ENCODE data around the gene MSANTD7. TPM values are rescaled to one million over a fixed set of nuclear protein-coding genes. Genes with fewer than 3 reads are reported as not detected.

The MSANTD7 gene
- total RNA-seq, 1 donor = 22.4 TPM

GRCh38 chr10:14879124-14879927 is 41.2 kb downstream of the MSANTD7 start:
- Histone ChIP-seq H2AFZ (ENCODE audit: low read length) (peak overlapping the region; percentile 85), H3K9me3 (ENCODE audit: low read depth, low read length) (no peaks in the 10 kb centered on the region), H3K79me2 (ENCODE audit: insufficient read depth, low read length) (peaks cover 66% of the 10 kb centered on the region), H3K36me3 (ENCODE audit: insufficient read depth, low read length) (no peaks in the 10 kb centered on the region), H3K4me1 (ENCODE audit: insufficient read depth, low read length) (peaks cover 16% of the 10 kb centered on the region), H3K27me3 (ENCODE audit: insufficient read depth, low read length) (no peaks in the 10 kb centered on the region), H3K4me2 (ENCODE audit: insufficient read depth, low read length) (peak overlapping the region; percentile 84), H4K20me1 (ENCODE audit: insufficient read depth, low read length) (no peaks in the 10 kb centered on the region), H3K4me3 (ENCODE audit: insufficient read depth, low read length) (peak overlapping the region; percentile 93), H3K27ac (ENCODE audit: low read depth, low read length) (peak overlapping the region; percentile 42)
- TF ChIP-seq CTCF (IDR thresholded peaks at IDR 0.05; ENCODE audit: extremely low read depth, low read depth, low read length) = no peak
- DNase-seq (ENCODE audit: insufficient read length, low spot score, missing footprints) = peak; percentile 85

- Histone ChIP-seq H3K9me3 (ENCODE audit: low read depth, low read length) (no peaks in the 10 kb centered on the region), H3K4me2 (ENCODE audit: insufficient read depth, low read length) (peak overlapping the region; percentile 84), H3K79me2 (ENCODE audit: insufficient read depth, low read length) (peaks cover 72% of the 10 kb centered on the region), H4K20me1 (ENCODE audit: insufficient read depth, low read length) (no peaks in the 10 kb centered on the region), H3K4me3 (ENCODE audit: insufficient read depth, low read length) (peak overlapping the region; percentile 93), H2AFZ (ENCODE audit: low read length) (peak overlapping the region; percentile 33), H3K36me3 (ENCODE audit: insufficient read depth, low read length) (no peaks in the 10 kb centered on the region), H3K27ac (ENCODE audit: low read depth, low read length) (no peak overlapping the region), H3K27me3 (ENCODE audit: insufficient read depth, low read length) (no peaks in the 10 kb centered on the region), H3K4me1 (ENCODE audit: insufficient read depth, low read length) (peaks cover 16% of the 10 kb centered on the region)
- DNase-seq (ENCODE audit: insufficient read length, low spot score, missing footprints) = peak; percentile 32
- TF ChIP-seq CTCF (IDR thresholded peaks at IDR 0.05; ENCODE audit: extremely low read depth, low read depth, low read length) = no peak
These were observed 41.8 kb downstream of the MSANTD7 start for GRCh38 chr10:14879928-14880193.

GRCh38 chr10:14880229-14880628 is 42.1 kb downstream of the MSANTD7 start:
- TF ChIP-seq CTCF (IDR thresholded peaks at IDR 0.05; ENCODE audit: extremely low read depth, low read depth, low read length) = no peak
- DNase-seq (ENCODE audit: insufficient read length, low spot score, missing footprints) = peak; percentile 56
- Histone ChIP-seq H3K4me1 (ENCODE audit: insufficient read depth, low read length) (peaks cover 16% of the 10 kb centered on the region), H3K79me2 (ENCODE audit: insufficient read depth, low read length) (peaks cover 75% of the 10 kb centered on the region), H3K4me3 (ENCODE audit: insufficient read depth, low read length) (peak overlapping the region; percentile 93), H4K20me1 (ENCODE audit: insufficient read depth, low read length) (no peaks in the 10 kb centered on the region), H3K27me3 (ENCODE audit: insufficient read depth, low read length) (no peaks in the 10 kb centered on the region), H2AFZ (ENCODE audit: low read length) (peak overlapping the region; percentile 33), H3K9me3 (ENCODE audit: low read depth, low read length) (no peaks in the 10 kb centered on the region), H3K36me3 (ENCODE audit: insufficient read depth, low read length) (no peaks in the 10 kb centered on the region), H3K4me2 (ENCODE audit: insufficient read depth, low read length) (peak overlapping the region; percentile 84), H3K27ac (ENCODE audit: low read depth, low read length) (no peak overlapping the region)

- Histone ChIP-seq H4K20me1 (ENCODE audit: insufficient read depth, low read length) (no peaks in the 10 kb centered on the region), H3K79me2 (ENCODE audit: insufficient read depth, low read length) (peaks cover 81% of the 10 kb centered on the region), H3K4me1 (ENCODE audit: insufficient read depth, low read length) (peaks cover 9% of the 10 kb centered on the region), H3K4me3 (ENCODE audit: insufficient read depth, low read length) (no peak overlapping the region), H3K4me2 (ENCODE audit: insufficient read depth, low read length) (no peak overlapping the region), H3K36me3 (ENCODE audit: insufficient read depth, low read length) (peaks cover 6% of the 10 kb centered on the region), H2AFZ (ENCODE audit: low read length) (no peak overlapping the region), H3K27ac (ENCODE audit: low read depth, low read length) (no peak overlapping the region), H3K9me3 (ENCODE audit: low read depth, low read length) (no peaks in the 10 kb centered on the region), H3K27me3 (ENCODE audit: insufficient read depth, low read length) (no peaks in the 10 kb centered on the region)
- no peak for TF ChIP-seq CTCF (IDR thresholded peaks at IDR 0.05; ENCODE audit: extremely low read depth, low read depth, low read length)
- no peak for DNase-seq (ENCODE audit: insufficient read length, low spot score, missing footprints)
These were observed 46.0 kb downstream of the MSANTD7 start for GRCh38 chr10:14884082-14884481.

Other genes with a start within 250 kb of the MSANTD7 start
- gene FAM107B, start 63.4 kb upstream of the MSANTD7 start, total RNA-seq = 24.2 and 30.0 TPM in 2 replicates
- 1.8 TPM in 2 replicates for gene CDNF, start 269 bp upstream of the MSANTD7 start, total RNA-seq
- 11.9 and 12.7 TPM in 2 replicates for gene HSPA14, start within 50 bp of the MSANTD7 start, total RNA-seq
- gene SUV39H2, start 40.6 kb downstream of the MSANTD7 start, total RNA-seq = 5.3 and 6.9 TPM in 2 replicates
- gene DCLRE1C, start 115.8 kb downstream of the MSANTD7 start, total RNA-seq = 16.3 and 17.7 TPM in 2 replicates
- 1.2 TPM in 1 of 2 replicates, not detected in the other for gene MEIG1, start 121.1 kb downstream of the MSANTD7 start, total RNA-seq
- gene OLAH, start 205.6 kb downstream of the MSANTD7 start, total RNA-seq = not detected in 2 replicates

Data from osteoblast (primary cell).